Parathyroid adenoma (tissue), 2 donors: ENCODE data around the gene UFSP1.
"Not testable (repeated sequence)": the region's sequence is repeated elsewhere in the genome, so short reads cannot be mapped to it uniquely, and the experiment has no call there.

Experiments used
- H2AFZ ChIP-seq: fragments of 300-600 bp; sonication (generic); one replicate; pipeline ENCODE4 v1.7.0; 2017; ENCODE audit warnings: antibody characterized with exemption, mild to moderate bottlenecking
- H3K27ac ChIP-seq: fragments of 300-600 bp; sonication (generic); one replicate; pipeline ENCODE4 v1.7.0; 2017
- H3K27me3 ChIP-seq: fragments of 300-600 bp; sonication (generic); one replicate; pipeline ENCODE4 v1.7.0; 2017; ENCODE audit warnings: low read length; ENCODE audit not compliant: control insufficient read depth, insufficient read depth
- H3K36me3 ChIP-seq: fragments of 300-600 bp; sonication (generic); one replicate; pipeline ENCODE4 v1.7.0; 2017; ENCODE audit warnings: low read length; ENCODE audit not compliant: control insufficient read depth, insufficient read depth
- H3K4me1 ChIP-seq: fragments of 300-600 bp; sonication (generic); one replicate; pipeline ENCODE4 v1.7.0; 2017; ENCODE audit warnings: control low read depth
- H3K4me2 ChIP-seq: fragments of 300-600 bp; sonication (generic); one replicate; pipeline ENCODE4 v1.7.0; 2017; ENCODE audit warnings: low read length
- H3K4me3 ChIP-seq: fragments of 300-600 bp; sonication (generic); one replicate; pipeline ENCODE4 v1.7.0; 2017; ENCODE audit warnings: low read depth, low read length
- H3K79me2 ChIP-seq: fragments of 300-600 bp; sonication (generic); one replicate; pipeline ENCODE4 v1.7.0; 2017; ENCODE audit warnings: control low read depth
- H3K9ac ChIP-seq: fragments of 300-600 bp; sonication (generic); one replicate; pipeline ENCODE4 v1.7.0; 2017; ENCODE audit warnings: mild to moderate bottlenecking
- H3K9me3 ChIP-seq: fragments of 300-600 bp; sonication (generic); one replicate; pipeline ENCODE4 v1.7.0; 2017; ENCODE audit warnings: low read length; ENCODE audit not compliant: control insufficient read depth
- TF ChIP-seq, protein P1 (sequence below): fragments of 300-600 bp; sonication (generic); IDR thresholded peaks from one replicate; pipeline ENCODE4 v1.7.0; 2017; ENCODE audit warnings: antibody characterized with exemption, mild to moderate bottlenecking
- donor health status: primary hyperparathyroidism.

The UFSP1 gene

GRCh38 chr7:100888988-100889750 is at the start of gene UFSP1:
Gene UFSP1 (minus strand): TSS chr7:100889715. CDS start chr7:100889271, 444 bp downstream.
- peaks cover 26% of the 10 kb centered on the region for H3K4me1 ChIP-seq
- peak within 1 kb of the TSS; percentile 92 for H3K9ac ChIP-seq
- H3K27ac ChIP-seq = peak within 1 kb of the TSS; percentile 100
- H3K4me3 ChIP-seq = peak within 1 kb of the TSS; percentile 86
- H3K27me3 ChIP-seq = no peaks in the 10 kb centered on the region
- TF ChIP-seq, protein P1, sequence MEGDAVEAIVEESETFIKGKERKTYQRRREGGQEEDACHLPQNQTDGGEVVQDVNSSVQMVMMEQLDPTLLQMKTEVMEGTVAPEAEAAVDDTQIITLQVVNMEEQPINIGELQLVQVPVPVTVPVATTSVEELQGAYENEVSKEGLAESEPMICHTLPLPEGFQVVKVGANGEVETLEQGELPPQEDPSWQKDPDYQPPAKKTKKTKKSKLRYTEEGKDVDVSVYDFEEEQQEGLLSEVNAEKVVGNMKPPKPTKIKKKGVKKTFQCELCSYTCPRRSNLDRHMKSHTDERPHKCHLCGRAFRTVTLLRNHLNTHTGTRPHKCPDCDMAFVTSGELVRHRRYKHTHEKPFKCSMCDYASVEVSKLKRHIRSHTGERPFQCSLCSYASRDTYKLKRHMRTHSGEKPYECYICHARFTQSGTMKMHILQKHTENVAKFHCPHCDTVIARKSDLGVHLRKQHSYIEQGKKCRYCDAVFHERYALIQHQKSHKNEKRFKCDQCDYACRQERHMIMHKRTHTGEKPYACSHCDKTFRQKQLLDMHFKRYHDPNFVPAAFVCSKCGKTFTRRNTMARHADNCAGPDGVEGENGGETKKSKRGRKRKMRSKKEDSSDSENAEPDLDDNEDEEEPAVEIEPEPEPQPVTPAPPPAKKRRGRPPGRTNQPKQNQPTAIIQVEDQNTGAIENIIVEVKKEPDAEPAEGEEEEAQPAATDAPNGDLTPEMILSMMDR = peak; percentile 5
- peak within 1 kb of the TSS; percentile 91 for H2AFZ ChIP-seq
- no peaks in the 10 kb centered on the region for H3K36me3 ChIP-seq
- H3K4me2 ChIP-seq = peak within 1 kb of the TSS; percentile 92
- no peaks in the 10 kb centered on the region for H3K9me3 ChIP-seq
- no peaks in the 10 kb centered on the region for H3K79me2 ChIP-seq

DNA sequence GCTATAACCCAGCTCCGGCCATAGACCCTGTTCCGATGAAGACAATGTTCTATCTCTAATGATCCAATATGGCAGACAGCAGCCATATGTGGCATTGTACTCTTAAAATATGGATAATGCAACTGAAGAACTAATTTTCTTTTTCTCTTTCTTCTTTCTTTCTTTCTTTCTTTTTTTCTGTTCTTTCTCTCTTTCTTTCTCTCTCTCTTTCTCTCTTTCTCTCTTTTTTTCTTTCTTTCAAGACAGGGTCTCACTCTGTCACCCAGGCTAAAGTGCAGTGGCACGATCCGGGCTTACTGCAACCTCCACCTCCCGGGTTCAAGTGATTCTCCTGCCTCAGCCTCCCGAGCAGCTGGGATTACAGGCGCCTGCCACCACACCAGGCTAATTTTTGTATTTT is 46.7 kb upstream of the UFSP1 start:
- H3K9me3 ChIP-seq, H3K4me2 ChIP-seq, H3K4me3 ChIP-seq, H3K36me3 ChIP-seq, H3K27ac ChIP-seq, H3K9ac ChIP-seq, H2AFZ ChIP-seq, H3K27me3 ChIP-seq, H3K79me2 ChIP-seq, H3K4me1 ChIP-seq: not testable (repeated sequence)

GRCh38 chr7:100935381-100935780 is 45.9 kb upstream of the UFSP1 start:
- not testable (repeated sequence) for H3K36me3 ChIP-seq, H3K9me3 ChIP-seq, H2AFZ ChIP-seq, H3K27ac ChIP-seq, H3K4me2 ChIP-seq, H3K9ac ChIP-seq, H3K27me3 ChIP-seq, H3K4me1 ChIP-seq, H3K4me3 ChIP-seq, H3K79me2 ChIP-seq

DNA sequence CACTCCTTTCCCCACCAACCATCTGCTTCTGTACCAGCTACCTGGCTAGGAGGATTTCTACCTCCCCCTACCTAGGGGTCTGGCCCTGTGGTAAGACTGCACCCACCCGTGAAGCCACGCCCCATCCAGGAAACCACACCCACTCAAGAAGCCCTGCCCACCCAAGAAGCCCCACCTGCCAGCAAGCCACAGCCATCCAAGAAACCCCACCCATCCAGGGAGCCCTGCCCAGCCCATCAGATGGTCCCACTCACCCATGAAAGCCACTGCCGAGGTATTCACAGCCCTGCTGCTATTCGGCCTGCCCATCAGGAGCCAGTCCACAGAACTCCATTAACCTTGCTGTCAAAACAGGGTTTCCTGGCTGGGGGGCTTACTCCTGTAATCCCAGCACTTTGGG is 44.2 kb upstream of the UFSP1 start:
- H3K9me3 ChIP-seq = no peaks in the 10 kb centered on the region
- no peak overlapping the region for H3K4me3 ChIP-seq
- no peak overlapping the region for H2AFZ ChIP-seq
- no peak overlapping the region for H3K9ac ChIP-seq
- H3K4me1 ChIP-seq = peaks cover 18% of the 10 kb centered on the region
- H3K27ac ChIP-seq = no peak overlapping the region
- TF ChIP-seq, protein P1 = no peak
- no peaks in the 10 kb centered on the region for H3K27me3 ChIP-seq
- H3K4me2 ChIP-seq = no peak overlapping the region
- H3K36me3 ChIP-seq = no peaks in the 10 kb centered on the region
- H3K79me2 ChIP-seq = no peaks in the 10 kb centered on the region

- H2AFZ ChIP-seq = peak overlapping the region; percentile 59
- H3K4me3 ChIP-seq = peak overlapping the region; percentile 21
- H3K27ac ChIP-seq = peak overlapping the region; percentile 91
- no peaks in the 10 kb centered on the region for H3K9me3 ChIP-seq
- TF ChIP-seq, protein P1 = no peak
- H3K27me3 ChIP-seq = no peaks in the 10 kb centered on the region
- no peak overlapping the region for H3K9ac ChIP-seq
- peaks cover 18% of the 10 kb centered on the region for H3K4me1 ChIP-seq
- H3K4me2 ChIP-seq = peak overlapping the region; percentile 60
- H3K36me3 ChIP-seq = no peaks in the 10 kb centered on the region
- H3K79me2 ChIP-seq = no peaks in the 10 kb centered on the region
These were observed 40.3 kb upstream of the UFSP1 start for GRCh38 chr7:100929808-100930174.

- not testable (repeated sequence) for H3K27ac ChIP-seq, H2AFZ ChIP-seq, H3K27me3 ChIP-seq, H3K4me3 ChIP-seq, H3K9ac ChIP-seq, H3K9me3 ChIP-seq, H3K36me3 ChIP-seq, H3K79me2 ChIP-seq, H3K4me1 ChIP-seq, H3K4me2 ChIP-seq
These were observed 34.1 kb upstream of the UFSP1 start for GRCh38 chr7:100923616-100924015.
